ENCODE results near the gene HCRTR1.

GRCh38 chr1:31648190-31648589 lies 30.7 kb downstream of the HCRTR1 start:
- TF ChIP-seq EZH2 (IDR thresholded peaks at IDR 0.05; ENCODE audit: insufficient read depth, poor library complexity, severe bottlenecking), result no peak
- no peak for TF ChIP-seq EZH2phosphoT487 (IDR thresholded peaks at IDR 0.05; ENCODE audit: insufficient read depth, low read depth)

All from GM23248 (cell line).